Uterus (tissue), 4 donors: Measurements from ENCODE around the gene PTPRN2. TPM values are rescaled to one million over a fixed set of nuclear protein-coding genes. Genes with fewer than 3 reads are reported as not detected.
"Not testable (repeated sequence)": the region's sequence is repeated elsewhere in the genome, so short reads cannot be mapped to it uniquely, and the experiment has no call there.

Experiments used
- DNase-seq, 2 donors: peaks; one replicate each; pipeline ENCODE4 v3.0.0-alpha.2; 2019 to 2020
- H3K27ac ChIP-seq, 2 donors: fragments of 200-600 bp; sonication (generic); 1 replicate in 1 of 2; 2 replicates in 1 of 2; pipeline ENCODE4 v1.5.1; 2016 to 2018
- H3K27me3 ChIP-seq, 2 donors: fragments of 200-600 bp; sonication (generic); one replicate each; pipeline ENCODE4 v1.5.1; 2018 to 2019; ENCODE audit warnings: control low read depth in 1 of 2
- H3K36me3 ChIP-seq, 2 donors: fragments of 200-600 bp; sonication (generic); one replicate each; pipeline ENCODE4 v1.5.1; 2019; ENCODE audit warnings: control low read depth in 1 of 2
- H3K4me1 ChIP-seq, 2 donors: fragments of 200-600 bp; sonication (generic); one replicate each; pipeline ENCODE4 v1.5.1; 2018 to 2019; ENCODE audit warnings: control low read depth in 1 of 2
- H3K4me3 ChIP-seq, 2 donors: fragments of 200-600 bp; sonication (generic); 1 replicate in 1 of 2; 2 replicates in 1 of 2; pipeline ENCODE4 v1.5.1; 2018 to 2019; ENCODE audit warnings: mild to moderate bottlenecking in 1 of 2
- H3K9me3 ChIP-seq, 2 donors: fragments of 200-600 bp; sonication (generic); one replicate each; pipeline ENCODE4 v1.5.1; 2019; ENCODE audit warnings: control low read depth in 1 of 2
- POLR2A ChIP-seq, 2 donors: fragments of 450-650 bp; IDR thresholded peaks; one replicate each; pipeline ENCODE4 v1.6.1; 2016; ENCODE audit warnings: antibody characterized with exemption in 2 of 2, mild to moderate bottlenecking in 1 of 2, moderate library complexity in 1 of 2
- intact Hi-C: fragments of 100-400 bp; cut with DNase I; formaldehyde crosslinking; loops from one replicate; pipeline ENCODE4 v1.15.1; 2023; ENCODE audit warnings: low total_unique reads
- total RNA-seq, 4 donors: library from RNA; depleted of rRNA in 3 of 4; stranded (reverse); fragments of >200 nt in 3 of 4; gene quantifications; one replicate each; pipeline versions ENCODE4 v1.1.0 to v1.2.4, GENCODE V29; 2014 to 2023
- TF ChIP-seq, protein P1 (sequence below), 4 experiments: fragments of 200-600 bp in 2 of 4; fragments of 450-650 bp in 2 of 4; sonication (generic) in 2 of 4; IDR thresholded peaks; one replicate each; pipeline ENCODE4 v1.5.1; 2016 to 2019; ENCODE audit warnings: antibody characterized with exemption in 4 of 4, mild to moderate bottlenecking in 2 of 4, moderate library complexity in 1 of 4
- donor health status: DM: yes; HTN: yes; CAD: no.

PTPRN2 gene
- total RNA-seq, 4 donors from 2014 or later = 1.2 to 5.2 (median 2.3) TPM

DNA sequence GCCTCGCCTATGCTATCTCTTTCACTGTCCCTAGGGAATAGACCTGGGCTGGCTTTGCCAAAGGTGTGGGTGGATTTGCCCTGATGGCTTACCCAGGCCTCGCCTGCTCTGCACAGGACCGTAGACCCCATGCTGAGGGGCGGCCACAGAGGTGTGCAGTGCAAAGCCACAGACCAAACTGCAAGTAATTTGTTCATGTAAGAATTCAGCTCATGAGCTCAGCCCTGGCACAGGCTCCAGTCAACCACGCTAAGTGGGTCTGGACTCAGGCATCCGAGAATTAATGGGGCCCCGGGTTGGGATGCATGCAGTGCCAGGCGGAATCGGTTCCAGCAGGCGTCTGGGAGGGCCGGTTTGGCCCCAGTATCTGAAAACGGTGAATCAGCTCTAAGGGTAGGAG, 805.6 kb downstream of the PTPRN2 start:
- TF ChIP-seq, protein P1, sequence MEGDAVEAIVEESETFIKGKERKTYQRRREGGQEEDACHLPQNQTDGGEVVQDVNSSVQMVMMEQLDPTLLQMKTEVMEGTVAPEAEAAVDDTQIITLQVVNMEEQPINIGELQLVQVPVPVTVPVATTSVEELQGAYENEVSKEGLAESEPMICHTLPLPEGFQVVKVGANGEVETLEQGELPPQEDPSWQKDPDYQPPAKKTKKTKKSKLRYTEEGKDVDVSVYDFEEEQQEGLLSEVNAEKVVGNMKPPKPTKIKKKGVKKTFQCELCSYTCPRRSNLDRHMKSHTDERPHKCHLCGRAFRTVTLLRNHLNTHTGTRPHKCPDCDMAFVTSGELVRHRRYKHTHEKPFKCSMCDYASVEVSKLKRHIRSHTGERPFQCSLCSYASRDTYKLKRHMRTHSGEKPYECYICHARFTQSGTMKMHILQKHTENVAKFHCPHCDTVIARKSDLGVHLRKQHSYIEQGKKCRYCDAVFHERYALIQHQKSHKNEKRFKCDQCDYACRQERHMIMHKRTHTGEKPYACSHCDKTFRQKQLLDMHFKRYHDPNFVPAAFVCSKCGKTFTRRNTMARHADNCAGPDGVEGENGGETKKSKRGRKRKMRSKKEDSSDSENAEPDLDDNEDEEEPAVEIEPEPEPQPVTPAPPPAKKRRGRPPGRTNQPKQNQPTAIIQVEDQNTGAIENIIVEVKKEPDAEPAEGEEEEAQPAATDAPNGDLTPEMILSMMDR (IDR thresholded peaks at IDR 0.05) = no peak
- TF ChIP-seq POLR2A (IDR thresholded peaks at IDR 0.05) = no peak
- DNase-seq = no peak
- intact Hi-C loops = no loop called here
- Histone ChIP-seq H3K4me1 (no peaks in the 10 kb centered on the region), H3K27ac (no peak overlapping the region), H3K36me3 (no peaks in the 10 kb centered on the region), H3K9me3 (no peaks in the 10 kb centered on the region), H3K27me3 (no peaks in the 10 kb centered on the region), H3K4me3 (no peak overlapping the region)

DNA sequence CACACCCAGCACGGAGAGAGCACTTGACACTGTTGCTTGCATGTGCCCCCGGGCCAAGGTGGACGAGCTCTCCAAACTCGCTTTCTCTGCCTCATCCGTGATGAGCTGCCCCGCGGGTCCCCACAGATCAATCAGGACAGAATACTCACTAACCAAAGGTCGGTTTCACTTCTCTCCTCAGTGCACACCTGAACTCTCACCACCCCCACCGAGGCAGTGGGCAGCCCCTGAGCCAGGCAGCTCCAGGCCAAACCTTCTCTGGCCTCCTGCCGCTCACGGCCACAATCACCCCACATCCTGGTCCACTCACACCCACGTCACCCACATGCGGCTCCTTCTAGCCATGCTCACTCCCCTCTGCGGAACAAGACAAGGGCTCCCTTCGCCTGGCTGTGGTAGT, 806.9 kb downstream of the PTPRN2 start:
- Histone ChIP-seq H3K4me1 (no peaks in the 10 kb centered on the region), H3K27ac (no peak overlapping the region), H3K4me3 (no peak overlapping the region), H3K36me3 (no peaks in the 10 kb centered on the region), H3K9me3 (no peaks in the 10 kb centered on the region), H3K27me3 (no peaks in the 10 kb centered on the region)
- TF ChIP-seq, protein P1 (IDR thresholded peaks at IDR 0.05) = no peak
- TF ChIP-seq POLR2A (IDR thresholded peaks at IDR 0.05) = no peak
- intact Hi-C loops = no loop called here
- no peak for DNase-seq

DNA sequence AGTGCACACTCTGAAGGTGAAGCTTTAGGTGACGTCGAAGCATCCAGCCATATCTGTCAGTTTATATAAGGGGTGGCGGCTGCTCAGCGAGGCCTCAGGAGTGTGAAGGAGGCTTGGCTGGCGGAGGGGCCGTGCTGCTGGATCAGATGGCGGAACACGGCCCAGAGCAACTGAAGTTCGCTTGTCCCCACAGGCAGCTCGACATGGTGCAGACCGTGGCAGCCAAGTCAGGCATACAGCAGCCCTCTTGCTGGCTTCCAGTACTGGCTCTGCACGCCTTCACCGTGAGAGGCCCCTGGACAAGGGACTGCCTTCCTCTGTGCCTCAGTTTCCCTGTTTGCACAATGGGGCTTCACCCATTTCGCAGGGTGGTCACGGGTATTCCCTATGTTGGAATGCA, 807.3 kb downstream of the PTPRN2 start:
- no peak overlapping the region for H3K27ac ChIP-seq
- TF ChIP-seq POLR2A (IDR thresholded peaks at IDR 0.05) = no peak
- TF ChIP-seq, protein P1 (IDR thresholded peaks at IDR 0.05) = no peak
- H3K36me3 ChIP-seq = no peaks in the 10 kb centered on the region
- no peak overlapping the region for H3K4me3 ChIP-seq
- no peaks in the 10 kb centered on the region for H3K9me3 ChIP-seq
- intact Hi-C loops = no loop called here
- no peak for DNase-seq
- no peaks in the 10 kb centered on the region for H3K4me1 ChIP-seq
- H3K27me3 ChIP-seq = no peaks in the 10 kb centered on the region

DNA sequence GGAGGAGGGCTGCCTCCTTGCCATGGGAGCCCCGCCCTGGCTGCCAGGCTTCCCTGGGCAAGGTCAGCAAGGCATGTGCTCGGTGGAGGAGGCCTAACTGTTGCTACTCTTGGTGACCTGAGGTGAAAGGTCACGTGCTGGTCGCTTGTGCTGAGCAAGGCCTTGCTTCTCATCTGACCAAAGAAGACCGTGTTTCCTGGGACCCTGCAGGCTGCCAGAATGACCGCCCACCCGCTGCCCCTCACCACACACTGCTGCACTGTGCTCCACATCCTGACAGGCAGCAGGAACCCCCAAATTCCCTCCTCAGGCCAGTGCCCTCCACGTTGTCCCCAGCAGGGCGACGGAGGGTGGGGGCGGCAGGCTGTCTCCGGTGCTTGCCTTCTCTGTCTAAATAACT, 808.4 kb downstream of the PTPRN2 start:
- Histone ChIP-seq H3K27me3 (no peaks in the 10 kb centered on the region), H3K4me3 (no peak overlapping the region), H3K36me3 (no peaks in the 10 kb centered on the region), H3K4me1 (no peaks in the 10 kb centered on the region), H3K27ac (no peak overlapping the region), H3K9me3 (no peaks in the 10 kb centered on the region)
- DNase-seq = no peak
- TF ChIP-seq POLR2A (IDR thresholded peaks at IDR 0.05) = no peak
- TF ChIP-seq, protein P1 (IDR thresholded peaks at IDR 0.05) = no peak
- intact Hi-C loops = no loop called here

- H3K27ac ChIP-seq, H3K36me3 ChIP-seq, H3K4me1 ChIP-seq, H3K27me3 ChIP-seq, intact Hi-C loops, H3K9me3 ChIP-seq, DNase-seq, H3K4me3 ChIP-seq: not testable (repeated sequence)
These were observed 810.3 kb downstream of the PTPRN2 start for GRCh38 chr7:157777194-157777762.
